H1 (cell line): ENCODE results near the gene RPS6KA2. TPM values are rescaled to one million over a fixed set of nuclear protein-coding genes. Genes with fewer than 3 reads are reported as not detected.

ENCODE experiments used
- ASH2L ChIP-seq: fragments of 200-600, 300-600 bp; sonication (generic); IDR thresholded peaks from one replicate; pipeline ENCODE4 v1.7.1; 2017; ENCODE audit warnings: low read length
- CHD7 ChIP-seq: fragments of 300-600 bp; sonication (generic); IDR thresholded peaks from 2 replicates; pipeline ENCODE4 v1.7.1; 2012; ENCODE audit warnings: low read length, moderate library complexity, mild to moderate bottlenecking, inconsistent platforms; ENCODE audit not compliant: insufficient replicate concordance
- CTBP2 ChIP-seq: IDR thresholded peaks from 2 replicates; pipeline ENCODE4 v1.7.0; 2011; ENCODE audit warnings: borderline replicate concordance, mild to moderate bottlenecking, moderate library complexity, mixed read lengths, low read length; ENCODE audit not compliant: insufficient read depth, insufficient read length
- EGR1 ChIP-seq: IDR thresholded peaks from 2 replicates; pipeline ENCODE4 v1.6.1; 2011; ENCODE audit warnings: low read depth, low read length, borderline replicate concordance
- RFX5 ChIP-seq: IDR thresholded peaks from 2 replicates; pipeline ENCODE4 v1.6.1; 2011; ENCODE audit warnings: low read depth, low read length, improper control_type of control experiment, borderline replicate concordance
- SIRT6 ChIP-seq: IDR thresholded peaks from one replicate; pipeline ENCODE4 v1.7.1; 2012; ENCODE audit warnings: low read length, inconsistent platforms
- USF2 ChIP-seq: IDR thresholded peaks from 2 replicates; pipeline ENCODE4 v1.6.1; 2011; ENCODE audit warnings: low read length, improper control_type of control experiment
- polyA plus RNA-seq, 7 experiments: library from polyadenylated mRNA; depleted of rRNA in 3 of 7; stranded (reverse) in 5 of 7; unstranded in 2 of 7; fragments of >200 nt in 5 of 7; fragments of 200-250 nt in 2 of 7; gene quantifications; 1 replicate in 5 of 7; 2 replicates in 1 of 7; 4 replicates in 1 of 7; pipeline versions ENCODE4 v1.2.1 to v1.2.3, GENCODE V29; 2011 to 2013; ENCODE audit warnings: missing spikeins in 2 of 7, mixed read lengths in 2 of 7
- total RNA-seq: library from RNA; stranded (reverse); fragmentation: NEBNext Ultra II Directional; extraction: Animal tissue kit (Norgen Biotek cat#: 25700); gene quantifications from 2 replicates; pipeline ENCODE4 v1.2.1, GENCODE V29; 2021
- TF ChIP-seq, protein P1 (sequence below): IDR thresholded peaks from 2 replicates; pipeline ENCODE4 v1.6.1; 2012; ENCODE audit warnings: low read length, inconsistent platforms

The RPS6KA2 gene
- total and polyA plus RNA-seq, 2 of the 8 experiments (the other 6 are each of a cell fraction or from before 2014, with no cell fraction given), result 8.8 to 25.7 TPM

- TF ChIP-seq, protein P1, sequence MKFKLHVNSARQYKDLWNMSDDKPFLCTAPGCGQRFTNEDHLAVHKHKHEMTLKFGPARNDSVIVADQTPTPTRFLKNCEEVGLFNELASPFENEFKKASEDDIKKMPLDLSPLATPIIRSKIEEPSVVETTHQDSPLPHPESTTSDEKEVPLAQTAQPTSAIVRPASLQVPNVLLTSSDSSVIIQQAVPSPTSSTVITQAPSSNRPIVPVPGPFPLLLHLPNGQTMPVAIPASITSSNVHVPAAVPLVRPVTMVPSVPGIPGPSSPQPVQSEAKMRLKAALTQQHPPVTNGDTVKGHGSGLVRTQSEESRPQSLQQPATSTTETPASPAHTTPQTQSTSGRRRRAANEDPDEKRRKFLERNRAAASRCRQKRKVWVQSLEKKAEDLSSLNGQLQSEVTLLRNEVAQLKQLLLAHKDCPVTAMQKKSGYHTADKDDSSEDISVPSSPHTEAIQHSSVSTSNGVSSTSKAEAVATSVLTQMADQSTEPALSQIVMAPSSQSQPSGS, result no peak
- TF ChIP-seq CTBP2, result no peak
- TF ChIP-seq USF2, result no peak
- TF ChIP-seq ASH2L, result no peak
- no peak for TF ChIP-seq CHD7
- TF ChIP-seq RFX5, result no peak
- TF ChIP-seq EGR1, result no peak
- TF ChIP-seq SIRT6, result no peak
These were observed 165.1 kb downstream of the RPS6KA2 start (continued) for GRCh38 chr6:166461821-166462460.
